ENCODE measurements around the gene ACOXL. TPM values are rescaled to one million over a fixed set of nuclear protein-coding genes. Genes with fewer than 3 reads are reported as not detected.

The ACOXL gene
- total RNA-seq, 1 donor: not detected

- TF ChIP-seq CTCF (IDR thresholded peaks at IDR 0.05; ENCODE audit: extremely low read depth, low read depth, low read length): no peak
- Histone ChIP-seq H3K4me1 (ENCODE audit: insufficient read depth, low read length) (no peaks in the 10 kb centered on the region), H4K20me1 (ENCODE audit: insufficient read depth, low read length) (no peaks in the 10 kb centered on the region), H3K27ac (ENCODE audit: low read depth, low read length) (no peak overlapping the region), H3K9me3 (ENCODE audit: low read depth, low read length) (no peaks in the 10 kb centered on the region), H3K79me2 (ENCODE audit: insufficient read depth, low read length) (no peaks in the 10 kb centered on the region), H3K27me3 (ENCODE audit: insufficient read depth, low read length) (peaks cover 28% of the 10 kb centered on the region), H2AFZ (ENCODE audit: low read length) (no peak overlapping the region), H3K36me3 (ENCODE audit: insufficient read depth, low read length) (no peaks in the 10 kb centered on the region), H3K4me2 (ENCODE audit: insufficient read depth, low read length) (no peak overlapping the region), H3K4me3 (ENCODE audit: insufficient read depth, low read length) (no peak overlapping the region)
- DNase-seq (ENCODE audit: insufficient read length, low spot score, missing footprints): peak; percentile 58
These were observed 56.6 kb downstream of the ACOXL start for GRCh38 chr2:110788976-110789375.

- H3K36me3 ChIP-seq (ENCODE audit: insufficient read depth, low read length): no peaks in the 10 kb centered on the region
- no peak for TF ChIP-seq CTCF (IDR thresholded peaks at IDR 0.05; ENCODE audit: extremely low read depth, low read depth, low read length)
- no peaks in the 10 kb centered on the region for H4K20me1 ChIP-seq (ENCODE audit: insufficient read depth, low read length)
- H3K27me3 ChIP-seq (ENCODE audit: insufficient read depth, low read length): peaks cover 35% of the 10 kb centered on the region
- no peak overlapping the region for H3K4me2 ChIP-seq (ENCODE audit: insufficient read depth, low read length)
- no peak for DNase-seq (ENCODE audit: insufficient read length, low spot score, missing footprints)
- H3K27ac ChIP-seq (ENCODE audit: low read depth, low read length): no peak overlapping the region
- H3K79me2 ChIP-seq (ENCODE audit: insufficient read depth, low read length): no peaks in the 10 kb centered on the region
- H3K4me1 ChIP-seq (ENCODE audit: insufficient read depth, low read length): no peaks in the 10 kb centered on the region
- H2AFZ ChIP-seq (ENCODE audit: low read length): no peak overlapping the region
- no peaks in the 10 kb centered on the region for H3K9me3 ChIP-seq (ENCODE audit: low read depth, low read length)
- no peak overlapping the region for H3K4me3 ChIP-seq (ENCODE audit: insufficient read depth, low read length)
These were observed 57.3 kb downstream of the ACOXL start for GRCh38 chr2:110789706-110790105.

- H3K27ac ChIP-seq (ENCODE audit: low read depth, low read length): no peak overlapping the region
- H3K4me3 ChIP-seq (ENCODE audit: insufficient read depth, low read length): no peak overlapping the region
- DNase-seq (ENCODE audit: insufficient read length, low spot score, missing footprints): no peak
- H3K4me2 ChIP-seq (ENCODE audit: insufficient read depth, low read length): no peak overlapping the region
- peaks cover 47% of the 10 kb centered on the region for H3K27me3 ChIP-seq (ENCODE audit: insufficient read depth, low read length)
- H3K4me1 ChIP-seq (ENCODE audit: insufficient read depth, low read length): no peaks in the 10 kb centered on the region
- H3K9me3 ChIP-seq (ENCODE audit: low read depth, low read length): no peaks in the 10 kb centered on the region
- no peaks in the 10 kb centered on the region for H3K79me2 ChIP-seq (ENCODE audit: insufficient read depth, low read length)
- no peaks in the 10 kb centered on the region for H3K36me3 ChIP-seq (ENCODE audit: insufficient read depth, low read length)
- TF ChIP-seq CTCF (IDR thresholded peaks at IDR 0.05; ENCODE audit: extremely low read depth, low read depth, low read length): no peak
- H2AFZ ChIP-seq (ENCODE audit: low read length): no peak overlapping the region
- H4K20me1 ChIP-seq (ENCODE audit: insufficient read depth, low read length): no peaks in the 10 kb centered on the region
These were observed 58.5 kb downstream of the ACOXL start for GRCh38 chr2:110790907-110791306.

- Histone ChIP-seq H4K20me1 (ENCODE audit: insufficient read depth, low read length) (no peaks in the 10 kb centered on the region), H3K27me3 (ENCODE audit: insufficient read depth, low read length) (peaks cover 52% of the 10 kb centered on the region), H3K9me3 (ENCODE audit: low read depth, low read length) (no peaks in the 10 kb centered on the region), H3K4me1 (ENCODE audit: insufficient read depth, low read length) (no peaks in the 10 kb centered on the region), H3K4me2 (ENCODE audit: insufficient read depth, low read length) (no peak overlapping the region), H2AFZ (ENCODE audit: low read length) (no peak overlapping the region), H3K79me2 (ENCODE audit: insufficient read depth, low read length) (no peaks in the 10 kb centered on the region), H3K27ac (ENCODE audit: low read depth, low read length) (no peak overlapping the region), H3K36me3 (ENCODE audit: insufficient read depth, low read length) (no peaks in the 10 kb centered on the region), H3K4me3 (ENCODE audit: insufficient read depth, low read length) (no peak overlapping the region)
- peak; percentile 72 for DNase-seq (ENCODE audit: insufficient read length, low spot score, missing footprints)
- no peak for TF ChIP-seq CTCF (IDR thresholded peaks at IDR 0.05; ENCODE audit: extremely low read depth, low read depth, low read length)
These were observed 59.1 kb downstream of the ACOXL start for GRCh38 chr2:110791435-110791834.
